ENCODE results near the gene ENTPD1. TPM values are rescaled to one million over a fixed set of nuclear protein-coding genes. Genes with fewer than 3 reads are reported as not detected.
"Not testable (repeated sequence)": the region's sequence is repeated elsewhere in the genome, so short reads cannot be mapped to it uniquely, and the experiment has no call there.

ENTPD1 gene
- total RNA-seq, 1 donor from 2014 or later: 1.6 TPM

GRCh38 chr10:95881316-95881715 is 125.4 kb downstream of the ENTPD1 start:
- Histone ChIP-seq H3K27ac (no peak overlapping the region), H2AFZ (replicated peaks) (no peak overlapping the region), H4K20me1 (ENCODE audit: low read depth) (no peaks in the 10 kb centered on the region), H3K79me2 (ENCODE audit: low read depth) (no peaks in the 10 kb centered on the region), H3K4me2 (no peak overlapping the region), H3K27me3 (no peaks in the 10 kb centered on the region), H3K9ac (no peak overlapping the region), H3K4me3 (no peak overlapping the region), H3F3A (ENCODE audit: low read depth) (no peaks in the 10 kb centered on the region), H3K9me3 (ENCODE audit: low read depth) (no peaks in the 10 kb centered on the region), H3K4me1 (no peaks in the 10 kb centered on the region), H3K36me3 (peaks cover 3% of the 10 kb centered on the region)
- DNase-seq (ENCODE audit: low spot score): no peak
- no peak for TF ChIP-seq EZH2phosphoT487 (IDR thresholded peaks at IDR 0.05)
- no peak for TF ChIP-seq CTCF (IDR thresholded peaks at IDR 0.05)
- no peak for TF ChIP-seq EZH2 (IDR thresholded peaks at IDR 0.05)
- Mint-ChIP-seq H3K4me1 (no peaks in the 10 kb centered on the region), H3K36me3 (peaks cover 14% of the 10 kb centered on the region), H3K9me3 (peaks cover 1% of the 10 kb centered on the region), H3K4me3 (no peak overlapping the region), H3K27me3 (ENCODE audit: insufficient read depth, low read depth) (no peaks in the 10 kb centered on the region), H3K27ac (no peak overlapping the region)

GRCh38 chr10:95889830-95890229 is 133.9 kb downstream of the ENTPD1 start:
- no peaks in the 10 kb centered on the region for H3K9me3 Mint-ChIP-seq
- Histone ChIP-seq H3K36me3 (no peaks in the 10 kb centered on the region), H3K27me3 (no peaks in the 10 kb centered on the region), H3K9me3 (ENCODE audit: low read depth) (no peaks in the 10 kb centered on the region), H3K4me2 (no peak overlapping the region), H2AFZ (replicated peaks) (no peak overlapping the region), H3K4me1 (peaks cover 6% of the 10 kb centered on the region), H3K9ac (no peak overlapping the region), H4K20me1 (ENCODE audit: low read depth) (no peaks in the 10 kb centered on the region), H3K27ac (no peak overlapping the region), H3K4me3 (no peak overlapping the region), H3F3A (ENCODE audit: low read depth) (no peaks in the 10 kb centered on the region), H3K79me2 (ENCODE audit: low read depth) (no peaks in the 10 kb centered on the region)
- no peak for DNase-seq (ENCODE audit: low spot score)
- TF ChIP-seq EZH2 (IDR thresholded peaks at IDR 0.05): no peak
- no peak for TF ChIP-seq EZH2phosphoT487 (IDR thresholded peaks at IDR 0.05)
- no peak for TF ChIP-seq CTCF (IDR thresholded peaks at IDR 0.05)
- peaks cover 16% of the 10 kb centered on the region for H3K36me3 Mint-ChIP-seq
- no peaks in the 10 kb centered on the region for H3K4me1 Mint-ChIP-seq
- no peak overlapping the region for H3K27ac Mint-ChIP-seq
- H3K4me3 Mint-ChIP-seq: no peak overlapping the region
- H3K27me3 Mint-ChIP-seq (ENCODE audit: insufficient read depth, low read depth): no peaks in the 10 kb centered on the region

GRCh38 chr10:95896071-95896850 is 140.3 kb downstream of the ENTPD1 start:
- Histone ChIP-seq H3K27me3 (no peaks in the 10 kb centered on the region), H3K9ac (no peak overlapping the region), H3K36me3 (peaks cover 11% of the 10 kb centered on the region), H3K9me3 (ENCODE audit: low read depth) (no peaks in the 10 kb centered on the region), H3K79me2 (ENCODE audit: low read depth) (no peaks in the 10 kb centered on the region), H3K4me3 (no peak overlapping the region), H4K20me1 (ENCODE audit: low read depth) (no peaks in the 10 kb centered on the region), H2AFZ (replicated peaks) (no peak overlapping the region), H3K4me1 (no peaks in the 10 kb centered on the region), H3K4me2 (no peak overlapping the region), H3K27ac (no peak overlapping the region), H3F3A (ENCODE audit: low read depth) (no peaks in the 10 kb centered on the region)
- TF ChIP-seq CTCF (IDR thresholded peaks at IDR 0.05) (no peak), EZH2phosphoT487 (IDR thresholded peaks at IDR 0.05) (no peak), EZH2 (IDR thresholded peaks at IDR 0.05) (no peak)
- no peak for DNase-seq (ENCODE audit: low spot score)
- Mint-ChIP-seq H3K27ac (no peak overlapping the region), H3K36me3 (peaks cover 40% of the 10 kb centered on the region), H3K27me3 (ENCODE audit: insufficient read depth, low read depth) (no peaks in the 10 kb centered on the region), H3K4me1 (no peaks in the 10 kb centered on the region), H3K4me3 (no peak overlapping the region), H3K9me3 (no peaks in the 10 kb centered on the region)

- H3K9me3 ChIP-seq (ENCODE audit: low read depth); H3K36me3 Mint-ChIP-seq; H3K9ac ChIP-seq; H3K36me3 ChIP-seq; H3K27ac ChIP-seq; H4K20me1 ChIP-seq (ENCODE audit: low read depth); H3K4me2 ChIP-seq; H3K79me2 ChIP-seq (ENCODE audit: low read depth); H3K9me3 Mint-ChIP-seq; H3K4me3 ChIP-seq; DNase-seq (ENCODE audit: low spot score); H3K27me3 ChIP-seq; H3K4me1 ChIP-seq; H2AFZ ChIP-seq (replicated peaks); H3K27me3 Mint-ChIP-seq (ENCODE audit: insufficient read depth, low read depth); H3K4me1 Mint-ChIP-seq; H3F3A ChIP-seq (ENCODE audit: low read depth); H3K27ac Mint-ChIP-seq: not testable (repeated sequence)
- H3K4me3 Mint-ChIP-seq: peak overlapping the region; percentile 21
Observed at GRCh38 chr10:95905897-95906580, 150.1 kb downstream of the ENTPD1 start.

Measured in neural progenitor cell (in vitro differentiated cells).